Skin of body (tissue), 2 donors: Measurements from ENCODE around the gene CCDC146. TPM values are rescaled to one million over a fixed set of nuclear protein-coding genes. Genes with fewer than 3 reads are reported as not detected.
"Not testable (repeated sequence)": the region's sequence is repeated elsewhere in the genome, so short reads cannot be mapped to it uniquely, and the experiment has no call there.

Source experiments
- DNase-seq: peaks from one replicate; lab custom pipeline; 2025; lab: John Stamatoyannopoulos, UW
- total RNA-seq: library from RNA; depleted of rRNA; stranded (reverse); fragments of >200 nt; gene quantifications from one replicate; pipeline ENCODE4 v1.2.3, GENCODE V29; 2014

Gene CCDC146
- total RNA-seq, 1 donor from 2014 or later = 18.2 TPM

DNA sequence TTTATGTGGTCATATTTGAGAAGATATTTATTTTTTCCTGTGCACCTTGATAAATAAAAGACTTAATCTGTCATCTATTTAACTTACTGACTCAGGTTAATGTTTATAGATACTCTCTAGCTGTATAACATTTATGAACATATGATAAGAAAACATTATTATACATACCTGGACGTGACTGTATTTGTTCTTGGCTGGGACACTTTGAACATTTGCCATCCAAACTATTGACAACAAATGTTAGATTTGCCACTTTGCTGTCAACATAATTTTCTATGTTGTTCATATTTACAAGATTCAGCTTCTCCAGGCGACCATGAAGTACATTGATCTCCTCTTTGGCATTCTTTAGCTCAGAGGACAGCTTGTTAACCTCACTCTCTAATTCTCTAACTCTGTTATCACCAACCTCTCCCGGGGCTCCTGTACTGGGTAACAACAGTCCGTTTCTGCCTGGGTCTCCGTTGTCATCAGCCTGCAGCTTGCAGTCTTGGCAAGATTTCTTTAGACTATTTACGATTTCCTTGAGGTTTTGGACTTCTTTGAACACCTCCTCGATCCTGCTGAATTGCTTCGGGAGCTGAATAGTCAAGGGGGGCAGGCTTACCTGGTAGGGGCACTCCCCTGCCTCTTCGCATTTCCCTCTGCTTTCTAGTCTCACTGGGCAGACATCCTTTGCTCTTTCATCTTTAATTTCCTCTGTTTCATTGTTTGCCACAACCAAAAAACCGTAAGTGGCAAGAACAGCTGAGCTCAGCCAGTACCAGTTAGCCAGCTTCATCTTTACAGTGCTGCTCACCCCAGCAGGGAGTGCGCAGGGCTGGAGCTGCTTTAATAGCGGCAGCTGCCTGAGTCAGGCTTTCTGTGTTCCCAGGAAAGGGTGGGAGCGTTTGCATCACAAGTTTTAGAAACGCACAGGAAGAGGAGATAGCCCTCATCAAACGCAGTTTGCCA lies 76.9 kb downstream of the CCDC146 start, which contains the start of gene FGL2:
FGL2 (minus strand) TSS at position 807 of the 954 bp plus-strand sequence; CDS start at position 781, 26 bp downstream.
- no peak for DNase-seq

DNA sequence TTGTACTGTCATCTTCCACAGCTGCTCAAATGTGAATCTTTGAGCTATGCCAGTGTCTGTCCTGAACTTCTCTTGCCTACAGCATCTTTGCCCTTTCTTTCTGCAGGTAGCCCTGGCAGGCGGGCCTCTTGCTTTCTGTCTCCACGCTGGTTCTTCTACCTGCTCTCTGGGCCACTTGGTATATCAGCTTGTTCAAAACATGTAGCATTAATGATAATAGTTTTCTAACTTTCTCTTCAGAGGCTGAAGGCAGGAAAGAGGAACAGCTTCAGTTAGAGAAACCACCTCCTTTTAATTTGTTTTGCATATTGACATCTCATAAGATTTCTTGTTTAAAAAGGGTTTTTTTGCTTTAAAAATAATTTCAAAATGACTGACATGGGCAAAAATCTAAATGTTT lies 78.1 kb downstream of the CCDC146 start:
- no peak for DNase-seq

DNA sequence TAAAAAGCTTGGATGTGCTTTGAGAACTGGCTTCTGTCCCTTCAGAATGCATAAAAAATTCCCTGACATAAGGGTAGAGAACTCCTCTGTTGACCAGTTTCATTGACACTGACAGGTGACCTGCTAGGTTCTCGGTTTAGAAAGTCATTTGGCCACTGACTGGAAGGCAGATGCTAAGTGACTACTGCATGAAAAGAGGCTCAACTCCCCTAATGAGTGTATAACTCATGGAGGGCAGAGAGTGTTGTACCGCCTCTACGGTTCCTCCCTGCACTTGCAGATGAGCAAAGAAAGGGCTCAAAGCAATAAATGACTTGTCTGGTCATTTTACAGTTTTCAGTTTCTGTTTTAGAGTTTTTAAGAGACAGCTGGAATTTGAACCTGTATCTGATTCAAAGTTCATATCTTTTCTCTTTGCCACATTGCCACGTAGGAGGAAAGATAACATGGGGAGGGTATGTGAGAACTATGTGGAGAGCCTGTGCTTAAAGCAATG lies 80.1 kb downstream of the CCDC146 start:
- DNase-seq = peak; percentile 9

DNA sequence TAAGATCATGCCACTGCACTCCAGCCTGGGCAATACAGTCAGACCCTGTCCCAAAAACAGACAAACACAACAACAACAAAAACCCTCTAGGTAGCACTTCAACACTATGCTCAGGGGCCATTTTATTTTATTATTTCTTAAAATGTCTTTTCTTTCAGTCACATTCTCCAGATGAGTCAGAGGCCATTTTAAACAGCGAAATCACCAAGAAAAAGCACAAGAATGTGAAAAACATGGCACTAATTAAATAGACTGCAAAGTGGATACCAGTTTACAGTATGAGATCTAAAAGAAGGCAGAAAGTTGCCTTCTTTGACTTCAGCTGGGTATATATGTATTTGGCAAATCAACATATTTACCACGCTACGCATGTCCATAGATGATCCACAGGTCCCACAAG lies 83.3 kb downstream of the CCDC146 start:
- no peak for DNase-seq

DNA sequence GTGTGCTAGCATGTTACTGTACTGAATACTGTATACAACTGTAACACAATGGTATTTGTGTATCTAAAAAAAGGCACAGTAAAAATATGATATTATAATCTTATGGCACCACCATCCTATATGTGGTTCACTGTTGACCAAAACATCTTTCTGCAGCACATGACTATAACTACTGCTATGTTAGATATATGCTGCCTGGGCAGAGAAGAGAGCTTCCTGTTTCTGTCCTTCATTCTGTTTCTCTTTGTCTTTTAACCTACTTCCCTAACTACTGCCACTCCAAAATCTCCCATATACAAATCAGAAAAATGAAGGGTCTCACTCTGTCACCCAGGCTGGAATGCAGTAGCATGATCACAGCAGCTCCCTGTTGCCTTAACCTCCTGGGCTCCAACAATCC lies 86.0 kb downstream of the CCDC146 start:
- DNase-seq = no peak

DNA sequence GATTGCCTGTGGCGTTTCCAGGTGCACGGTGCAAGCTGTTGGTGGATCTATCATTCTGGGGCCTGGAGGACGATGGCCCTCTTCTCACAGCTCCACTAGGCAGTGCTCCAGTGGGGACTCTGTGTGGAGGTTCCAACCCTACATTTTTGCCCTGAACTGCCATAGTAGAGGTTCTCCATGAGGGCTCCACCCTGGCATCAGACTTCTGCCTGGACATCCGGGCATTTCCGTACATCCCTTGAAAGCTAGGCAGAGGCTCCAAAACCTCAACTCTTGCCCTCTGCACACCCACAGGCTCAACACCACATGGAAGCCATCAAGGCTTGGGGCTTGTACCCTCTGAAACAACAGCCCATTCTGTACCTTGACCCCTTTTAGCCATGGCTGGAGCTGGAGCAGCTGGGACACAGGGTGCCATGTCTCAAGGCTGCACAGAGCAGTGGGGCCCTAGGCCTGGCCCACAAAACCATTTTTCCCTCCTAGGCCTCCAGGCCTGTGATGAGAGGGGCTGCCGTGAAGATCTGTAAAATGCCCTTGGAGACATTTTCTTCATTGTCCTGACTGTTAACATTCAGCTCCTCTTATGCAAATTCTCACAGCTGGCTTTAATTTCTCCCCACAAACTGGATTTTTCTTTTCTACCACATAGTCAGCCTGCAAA lies 87.2 kb downstream of the CCDC146 start:
- DNase-seq = no peak

DNA sequence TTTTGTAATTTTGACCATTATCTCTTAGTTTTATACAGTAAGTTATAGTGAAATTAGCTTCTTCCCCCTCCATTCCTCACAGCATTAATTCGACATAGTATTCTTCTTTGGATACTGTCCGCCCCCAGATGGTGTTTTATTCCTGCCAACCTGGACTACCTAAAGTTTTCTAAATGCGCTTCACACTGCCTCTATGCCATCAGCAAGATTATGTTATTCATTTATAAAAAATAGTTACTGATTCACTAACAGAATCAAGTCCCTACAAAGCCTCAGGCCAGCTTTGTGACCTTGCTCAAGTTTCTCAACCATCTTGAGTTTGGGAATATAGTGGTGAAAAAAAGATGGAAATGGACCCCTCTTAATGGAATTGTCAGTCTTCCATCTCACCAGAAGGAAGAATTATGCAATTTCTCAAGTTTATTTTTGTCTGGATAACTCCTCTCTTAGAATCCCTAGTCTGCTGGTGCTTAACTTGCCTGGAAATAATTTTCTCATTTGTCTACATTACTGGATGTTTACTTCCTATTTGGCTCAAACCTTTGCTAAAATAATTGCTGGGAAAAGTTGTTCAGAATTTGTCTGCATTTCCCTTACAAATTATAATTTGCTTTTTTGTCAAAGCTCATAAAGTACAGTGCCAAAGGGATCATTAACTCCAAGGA lies 93.9 kb downstream of the CCDC146 start:
- DNase-seq = no peak

DNA sequence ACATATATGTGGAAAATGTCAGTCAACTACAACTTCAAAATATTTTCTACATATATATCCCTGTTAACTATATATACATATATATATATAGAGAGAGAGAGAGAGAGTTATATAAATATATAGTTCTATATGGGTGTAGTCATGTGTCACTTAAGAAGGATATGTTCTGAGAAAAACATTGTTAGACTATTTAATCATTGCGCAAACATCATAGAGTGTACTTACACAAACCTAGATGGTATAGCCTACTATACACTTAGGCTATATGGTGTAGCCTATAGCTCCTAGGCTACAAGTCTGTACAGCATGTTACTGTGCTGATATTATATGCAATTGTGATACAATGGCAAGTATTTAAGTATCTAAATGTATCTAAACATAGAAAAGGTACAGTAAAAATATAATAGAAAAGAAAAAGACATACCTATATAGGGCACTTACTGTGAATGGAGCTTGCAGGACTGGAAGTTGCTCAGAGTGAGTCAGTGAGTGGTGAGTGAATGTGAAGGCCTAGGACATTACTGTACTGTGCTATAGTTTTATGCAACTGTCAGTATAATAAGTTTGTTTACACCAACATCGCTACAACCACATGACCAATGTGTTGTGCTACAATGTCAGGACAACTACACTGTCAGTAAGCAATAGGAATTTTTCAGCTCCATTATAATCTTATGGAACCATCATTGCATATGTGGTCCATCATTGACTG lies 95.2 kb downstream of the CCDC146 start:
- DNase-seq = no peak

DNA sequence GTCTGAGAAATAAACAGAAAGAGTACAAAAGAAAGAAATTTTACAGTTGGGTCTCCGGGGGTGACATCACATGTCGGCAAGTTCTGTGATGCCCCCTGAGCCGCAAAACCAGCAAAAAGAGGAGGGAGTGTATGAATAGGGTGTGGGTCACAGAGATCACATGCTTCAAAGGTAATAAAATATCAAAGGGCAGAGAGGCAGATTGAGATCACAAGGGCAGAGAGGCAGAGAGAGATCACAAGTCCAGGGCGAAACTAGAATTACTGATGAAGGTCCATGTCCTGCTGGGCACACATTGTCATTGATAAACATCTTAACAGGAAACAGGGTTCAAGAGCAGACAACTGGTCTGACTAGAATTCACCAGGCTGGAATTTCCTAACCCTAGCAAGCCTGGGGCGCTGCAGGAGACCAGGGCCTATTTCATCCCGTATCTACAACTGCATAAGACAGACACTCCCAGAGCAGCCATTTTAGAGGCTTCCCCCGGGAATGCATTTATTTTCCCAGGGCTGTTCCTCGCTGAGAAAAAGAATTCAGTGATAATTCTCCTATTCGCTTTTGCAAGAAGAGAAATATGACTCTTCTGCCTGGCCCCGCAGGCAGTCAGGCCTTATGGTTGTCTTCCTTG lies 97.4 kb downstream of the CCDC146 start:
- DNase-seq = not testable (repeated sequence)

DNA sequence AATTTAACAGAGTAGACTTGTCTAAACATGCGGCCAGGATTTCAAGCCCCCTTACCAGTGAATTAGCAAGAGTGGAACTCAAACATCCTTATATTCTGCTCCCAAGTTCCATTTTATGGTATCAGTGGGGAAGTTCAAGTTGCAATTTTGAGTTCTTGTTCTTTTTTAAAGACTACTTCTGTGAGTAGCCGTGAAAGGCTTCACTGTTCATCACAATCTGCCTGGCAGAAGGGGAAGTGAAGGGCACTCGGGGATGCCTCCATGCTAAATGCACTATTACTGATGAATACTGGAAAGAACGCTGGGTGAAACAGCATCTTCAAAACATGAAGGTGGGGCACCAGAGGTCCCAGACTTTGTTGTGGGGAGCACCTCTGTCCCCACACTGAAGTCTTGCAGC lies 99.7 kb downstream of the CCDC146 start:
- no peak for DNase-seq

DNA sequence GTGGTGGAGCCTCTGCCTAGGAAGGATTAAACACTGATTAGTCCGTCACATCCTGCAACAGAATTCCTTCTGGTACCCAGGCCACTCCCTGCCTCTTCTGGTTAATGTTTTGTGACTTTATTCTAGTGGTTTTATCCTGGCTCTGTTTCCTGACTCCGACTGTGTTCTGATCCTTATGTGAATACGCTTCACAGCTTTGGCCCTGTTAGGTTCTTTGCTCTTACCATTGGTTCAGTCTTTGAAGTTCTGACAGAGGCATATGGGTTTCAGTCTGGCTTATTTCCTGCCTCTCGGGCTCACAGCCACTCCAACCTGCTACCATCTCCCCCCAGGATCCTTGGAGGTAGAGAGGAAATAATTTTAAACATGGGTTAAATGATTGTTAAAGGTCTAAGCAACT lies 100.4 kb downstream of the CCDC146 start:
- no peak for DNase-seq

DNA sequence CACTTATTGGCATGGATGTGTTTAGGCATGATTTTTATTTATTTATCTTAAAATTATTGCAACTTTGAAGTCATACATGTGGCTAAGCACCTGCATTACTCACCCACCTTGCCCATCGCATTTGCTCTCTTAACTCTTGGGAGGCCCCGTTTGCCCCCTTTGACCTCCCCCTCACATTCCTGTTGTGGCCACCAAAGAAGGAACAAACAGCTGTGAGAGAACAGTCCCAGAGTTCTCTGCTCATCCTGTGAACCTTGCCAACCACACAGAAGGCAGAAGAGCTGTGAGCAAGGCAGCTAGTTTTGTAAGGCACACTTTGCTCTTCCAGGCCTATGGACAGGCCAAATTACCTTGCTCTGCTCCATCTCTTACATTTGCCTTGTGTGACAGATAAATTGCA lies 100.8 kb downstream of the CCDC146 start:
- DNase-seq = no peak

DNA sequence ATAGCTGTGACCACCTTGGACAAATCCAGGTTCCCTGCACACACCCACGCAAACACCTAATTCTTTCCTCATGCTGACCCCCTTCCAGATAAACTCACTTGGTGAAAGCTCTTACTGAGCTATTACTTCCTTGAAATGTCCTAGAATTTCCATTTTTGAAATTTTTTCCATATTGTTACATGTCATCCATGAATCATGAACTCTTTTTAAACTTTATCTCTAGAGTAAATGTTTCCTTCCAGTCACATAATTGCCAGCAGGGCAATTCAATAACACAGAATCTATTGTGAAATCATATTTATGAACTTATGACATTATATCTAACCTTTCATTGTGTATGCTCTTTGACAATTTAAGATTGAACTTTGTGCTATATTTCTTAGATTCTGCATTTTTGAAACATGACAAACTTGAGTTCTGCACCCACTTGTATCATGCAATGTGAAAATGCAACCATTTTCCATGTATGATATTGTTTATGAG lies 104.0 kb downstream of the CCDC146 start:
- DNase-seq = peak; percentile 78

DNA sequence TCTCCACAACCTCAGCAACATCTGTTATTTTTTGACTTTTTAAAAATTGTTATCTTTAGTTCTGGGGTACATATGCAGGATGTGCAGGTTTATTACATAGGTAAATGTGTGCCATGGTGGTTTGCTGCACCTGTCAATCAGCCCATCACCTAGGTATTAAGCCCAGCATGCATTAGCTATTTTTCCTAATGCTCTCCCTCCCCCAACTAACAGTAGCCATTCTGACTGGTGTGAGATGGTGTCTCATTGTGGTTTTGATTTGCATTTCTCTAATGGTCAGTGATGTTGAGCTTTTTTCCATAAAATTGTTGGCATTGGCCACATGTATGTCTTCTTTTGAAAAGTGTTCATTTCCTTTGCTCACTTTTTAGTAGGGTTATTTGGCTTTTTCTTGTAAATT lies 106.4 kb downstream of the CCDC146 start:
- not testable (repeated sequence) for DNase-seq

DNA sequence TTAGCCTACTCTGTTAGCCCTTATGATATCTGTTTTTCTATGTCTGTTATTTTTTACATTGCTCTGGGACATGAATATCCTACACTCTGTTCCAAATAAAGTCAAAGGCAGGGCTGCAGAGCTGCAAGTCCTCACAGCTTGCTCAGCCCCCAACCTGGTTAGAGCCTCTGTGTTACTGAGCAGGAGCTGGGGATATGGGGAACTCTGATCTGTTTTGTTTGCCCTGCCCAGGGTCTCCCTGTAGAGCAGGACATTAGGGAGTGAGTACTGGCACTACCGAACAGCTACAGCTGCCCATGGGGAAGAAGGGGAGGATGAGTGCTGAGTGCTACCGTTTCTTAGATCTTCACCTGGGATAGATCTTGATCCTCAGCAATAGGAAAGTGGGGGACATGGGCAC lies 110.1 kb downstream of the CCDC146 start:
- DNase-seq = no peak

DNA sequence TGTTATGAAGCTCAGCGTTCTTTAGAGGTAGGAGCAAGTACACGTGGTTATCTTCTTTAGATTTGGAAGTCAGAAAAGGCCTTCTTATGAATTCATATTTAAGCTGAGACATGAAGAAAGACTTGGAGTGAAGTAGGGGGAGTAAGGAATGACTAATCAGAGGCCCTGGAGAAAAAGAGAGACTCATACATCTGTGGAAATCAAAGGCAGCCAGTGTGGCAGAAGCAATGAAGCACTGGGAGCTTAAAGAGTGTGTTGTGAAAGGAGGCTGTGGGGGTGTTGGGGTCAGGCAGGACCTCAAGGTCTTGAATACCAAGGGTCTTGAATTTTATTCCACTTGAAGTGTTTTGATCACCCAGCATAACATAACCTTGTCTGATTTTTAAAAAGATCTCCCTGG lies 112.9 kb downstream of the CCDC146 start:
- DNase-seq = no peak

DNA sequence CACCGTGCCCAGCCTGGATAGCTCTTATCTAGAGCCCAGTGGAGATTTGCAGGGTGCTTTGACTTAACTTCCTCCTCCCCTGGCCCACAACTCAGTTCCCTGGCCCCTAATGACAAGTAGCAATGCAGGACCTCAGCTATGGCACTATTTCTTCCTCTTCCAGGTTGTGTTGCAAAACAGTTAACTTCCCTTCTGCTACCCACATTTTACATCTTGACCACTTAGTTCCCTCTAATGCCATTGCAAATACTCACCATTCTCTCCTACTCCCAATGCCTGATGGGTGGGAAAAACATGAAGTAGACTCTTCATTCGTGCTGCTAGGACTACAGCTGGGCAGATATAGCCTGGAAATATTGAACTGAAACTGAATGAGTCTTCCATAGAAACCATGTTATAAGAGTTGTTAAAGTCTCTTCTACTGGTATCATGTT lies 116.3 kb downstream of the CCDC146 start:
- DNase-seq = no peak

DNA sequence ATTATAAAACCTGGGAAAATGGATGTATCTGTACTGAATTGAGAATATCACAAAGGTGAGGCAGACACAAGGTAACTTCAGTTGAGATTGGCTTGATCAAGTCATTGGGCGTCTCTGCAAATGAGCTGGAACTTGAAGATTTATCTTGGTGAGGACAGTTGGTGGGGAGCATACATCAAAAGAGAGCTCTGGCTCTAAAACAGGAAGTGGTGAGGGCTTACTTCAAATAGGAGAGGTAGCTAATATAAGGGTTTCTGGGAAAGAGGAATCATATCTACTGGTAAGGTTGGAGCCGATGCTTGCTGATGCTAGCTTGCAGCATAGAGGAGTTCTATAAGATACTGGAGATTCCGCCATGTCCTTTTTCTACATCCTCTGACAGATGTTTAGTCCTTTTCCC lies 117.1 kb downstream of the CCDC146 start:
- DNase-seq = no peak

DNA sequence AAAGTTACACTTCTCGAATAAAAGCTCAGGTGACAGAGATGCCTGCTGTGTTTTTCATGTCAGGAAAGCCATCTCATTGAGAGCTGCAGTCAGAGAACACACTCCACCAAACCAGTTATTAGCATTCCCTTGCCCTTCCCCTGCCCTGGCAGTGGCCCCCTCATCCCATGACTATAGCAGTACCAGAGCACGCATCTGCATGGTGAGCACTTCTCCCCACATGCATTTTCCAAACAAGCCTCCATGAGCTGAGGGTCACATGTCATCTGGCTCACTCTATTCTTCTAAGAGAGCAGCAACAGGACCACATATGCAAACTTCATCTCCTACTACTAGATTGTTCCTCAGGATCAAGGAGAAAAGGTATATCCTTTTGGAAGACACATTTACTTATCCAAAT lies 119.7 kb downstream of the CCDC146 start:
- no peak for DNase-seq

DNA sequence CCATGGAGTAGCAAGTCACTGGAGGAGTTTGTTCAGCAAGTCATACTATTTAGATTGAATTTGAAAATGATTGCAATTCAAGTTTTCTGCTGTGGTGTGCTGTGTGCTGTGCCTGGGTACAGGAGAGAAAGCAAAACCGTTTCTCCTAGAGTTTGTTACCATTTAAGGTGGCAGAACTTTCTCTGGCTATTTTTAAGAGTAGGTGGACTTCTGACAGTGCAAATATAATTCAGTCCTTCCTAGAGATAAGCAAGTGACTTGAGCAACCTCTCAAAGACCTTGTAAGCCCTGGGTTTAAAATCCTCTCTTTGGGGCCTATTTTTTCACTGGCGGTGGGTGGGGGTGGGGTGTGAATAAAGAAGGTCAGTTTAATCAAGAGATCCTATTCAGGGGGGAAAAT lies 120.1 kb downstream of the CCDC146 start:
- DNase-seq = no peak
